HEK293 (cell line): ENCODE data around the gene AURKA.
A peak's percentile ranks its signal among the peaks of the same experiment; 100 is the strongest.

Experiments used
- CTCF ChIA-PET: fragments of 350-600 bp; formaldehyde crosslinking; extraction: SDS; loops from one replicate; lab custom pipeline; 2021; ENCODE audit warnings: antibody characterized with exemption; lab: Yijun Ruan, JAX
- POLR2A ChIA-PET: fragments of 300-600 bp; formaldehyde crosslinking; extraction: SDS; loops from one replicate; lab custom pipeline; 2020; ENCODE audit warnings: antibody characterized with exemption, inconsistent platforms; lab: Yijun Ruan, JAX
- H3K27ac ChIP-seq: fragments of 200-500 bp; sonication (Bioruptor generic); 2 replicates; pipeline ENCODE4 v1.5.1; 2014; ENCODE audit warnings: low read depth, low read length, control low read depth, inconsistent platforms; ENCODE audit errors: extremely low read depth
- H3K36me3 ChIP-seq, 2 experiments: fragments of 200-500 bp in 1 of 2; sonication (Bioruptor generic) in 1 of 2; 1 replicate in 1 of 2; 2 replicates in 1 of 2; pipeline ENCODE4 v1.5.1; 2014 to 2017; ENCODE audit warnings: inconsistent platforms in 2 of 2, low read length in 2 of 2; ENCODE audit not compliant: control insufficient read depth in 2 of 2, insufficient read depth in 1 of 2
- H3K4me1 ChIP-seq: fragments of 200-500 bp; sonication (Bioruptor generic); 2 replicates; pipeline ENCODE4 v1.5.1; 2014; ENCODE audit warnings: mild to moderate bottlenecking, low read length, inconsistent platforms; ENCODE audit not compliant: control insufficient read depth, insufficient read depth
- H3K4me3 ChIP-seq: 2 replicates; pipeline ENCODE4 v1.5.1; 2011; ENCODE audit warnings: low read depth, mild to moderate bottlenecking, control low read depth, low read length, moderate library complexity
- H3K9me3 ChIP-seq: fragments of 200-500 bp; sonication (Bioruptor generic); 2 replicates; pipeline ENCODE4 v1.5.1; 2014; ENCODE audit warnings: low read depth, low read length, inconsistent platforms; ENCODE audit not compliant: control insufficient read depth, insufficient read depth
- EGR2 ChIP-seq: fragments of 450-650 bp; formaldehyde crosslinking; IDR thresholded peaks from 2 replicates; pipeline ENCODE4 v1.5.1; 2016; ENCODE audit warnings: low read depth, missing biosample characterization, missing genetic modification characterization
- FEZF1 ChIP-seq: fragments of 450-650 bp; formaldehyde crosslinking; IDR thresholded peaks from 2 replicates; pipeline ENCODE4 v1.5.1; 2016; ENCODE audit warnings: missing biosample characterization, missing genetic modification characterization
- GLI2 ChIP-seq: fragments of 450-650 bp; formaldehyde crosslinking; IDR thresholded peaks from 2 replicates; pipeline ENCODE4; 2017; ENCODE audit warnings: missing biosample characterization, missing genetic modification characterization, low read depth, borderline replicate concordance
- HOXC10 ChIP-seq: sonication (generic); formaldehyde crosslinking; IDR thresholded peaks from 2 replicates; pipeline ENCODE4 v1.8.1; 2023; ENCODE audit warnings: mild to moderate bottlenecking, missing genetic modification reagents
- KLF16 ChIP-seq: fragments of 450-650 bp; formaldehyde crosslinking; IDR thresholded peaks from 2 replicates; pipeline ENCODE4 v1.5.1; 2017; ENCODE audit warnings: missing biosample characterization, missing genetic modification characterization
- KLF17 ChIP-seq: fragments of 450-650 bp; formaldehyde crosslinking; IDR thresholded peaks from 2 replicates; pipeline ENCODE4 v1.5.1; 2016; ENCODE audit warnings: missing biosample characterization, missing genetic modification characterization
- SETDB1 ChIP-seq: IDR thresholded peaks from one replicate; pipeline ENCODE4 v1.6.1; 2017; ENCODE audit warnings: mild to moderate bottlenecking, low read length, moderate library complexity, mixed read lengths; ENCODE audit not compliant: insufficient read length
- ZBTB26 ChIP-seq: fragments of 450-650 bp; formaldehyde crosslinking; optimal IDR thresholded peaks from 2 replicates; pipeline ENCODE3; 2016; ENCODE audit warnings: missing biosample characterization, mild to moderate bottlenecking, missing genetic modification characterization
- ZFHX2 ChIP-seq: fragments of 450-650 bp; formaldehyde crosslinking; conservative IDR thresholded peaks from 2 replicates; pipeline ENCODE4 v1.5.1; 2016; ENCODE audit warnings: missing biosample characterization, missing genetic modification characterization
- ZNF133 ChIP-seq: fragments of 450-650 bp; formaldehyde crosslinking; IDR thresholded peaks from 2 replicates; pipeline ENCODE4 v1.5.1; 2016; ENCODE audit warnings: missing biosample characterization, missing genetic modification characterization
- ZNF138 ChIP-seq: fragments of 450-650 bp; formaldehyde crosslinking; IDR thresholded peaks from 2 replicates; pipeline ENCODE4 v1.5.1; 2016; ENCODE audit warnings: missing biosample characterization, missing genetic modification characterization, borderline replicate concordance
- ZNF155 ChIP-seq: fragments of 450-650 bp; formaldehyde crosslinking; IDR thresholded peaks from 2 replicates; pipeline ENCODE4 v1.5.1; 2016; ENCODE audit warnings: missing biosample characterization, missing genetic modification characterization
- ZNF292 ChIP-seq: fragments of 450-650 bp; formaldehyde crosslinking; IDR thresholded peaks from 2 replicates; pipeline ENCODE4 v1.5.1; 2016; ENCODE audit warnings: low read depth, missing biosample characterization, missing genetic modification characterization, borderline replicate concordance
- ZNF335 ChIP-seq: fragments of 450-650 bp; formaldehyde crosslinking; conservative IDR thresholded peaks from 2 replicates; pipeline ENCODE4 v1.5.1; 2016; ENCODE audit warnings: missing biosample characterization, missing genetic modification characterization
- ZNF394 ChIP-seq: fragments of 450-650 bp; formaldehyde crosslinking; IDR thresholded peaks from 2 replicates; pipeline ENCODE4 v1.5.1; 2016; ENCODE audit warnings: missing biosample characterization, missing genetic modification characterization, mild to moderate bottlenecking, moderate library complexity, borderline replicate concordance
- ZNF518A ChIP-seq: fragments of 450-650 bp; formaldehyde crosslinking; conservative IDR thresholded peaks from 2 replicates; pipeline ENCODE4 v1.5.1; 2016; ENCODE audit warnings: low read depth, missing biosample characterization, missing genetic modification characterization
- ZNF561 ChIP-seq: fragments of 450-650 bp; IDR thresholded peaks from 2 replicates; pipeline ENCODE4 v1.5.1; 2018; ENCODE audit warnings: missing biosample characterization, missing genetic modification characterization, borderline replicate concordance
- ZNF76 ChIP-seq: fragments of 450-650 bp; formaldehyde crosslinking; IDR thresholded peaks from 2 replicates; pipeline ENCODE4; 2016; ENCODE audit warnings: low read depth, missing biosample characterization, missing genetic modification characterization, borderline replicate concordance
- ZNF776 ChIP-seq: fragments of 450-650 bp; formaldehyde crosslinking; IDR thresholded peaks from 2 replicates; pipeline ENCODE4 v1.5.0; 2017; ENCODE audit warnings: missing biosample characterization, missing genetic modification characterization, borderline replicate concordance

AURKA gene

GRCh38 chr20:56358070-56358469, 33.9 kb downstream of the AURKA start:
- ChIA-PET CTCF (interaction anchor here (2.8 to 3.0 kb wide), 2 partner anchors 14 to 110 kb away, joined by 7 to 14 read pairs; partner anchors contain the start of gene MC3R), POLR2A (interaction anchor here (0.7 to 2.8 kb wide), 3 partner anchors 10 to 34 kb away, joined by 3 to 31 read pairs (median 4); partner anchors contain the start of genes AURKA and CSTF1)
- no peak overlapping the region for H3K27ac ChIP-seq
- TF ChIP-seq ZNF335 (tag by site-specific recombination) (peak; percentile 89), FEZF1 (tag by site-specific recombination) (no peak), KLF16 (tag by site-specific recombination) (no peak), ZNF76 (no peak), ZNF776 (tag by site-specific recombination) (no peak), ZNF292 (tag by site-specific recombination) (no peak), HOXC10 (no peak), ZNF518A (tag by site-specific recombination) (no peak)
- no peaks in the 10 kb centered on the region; a peak in 1 of 3 replicates for H3K36me3 ChIP-seq
- H3K4me3 ChIP-seq: no peak overlapping the region
- H3K4me1 ChIP-seq: no peaks in the 10 kb centered on the region
- no peaks in the 10 kb centered on the region for H3K9me3 ChIP-seq

DNA sequence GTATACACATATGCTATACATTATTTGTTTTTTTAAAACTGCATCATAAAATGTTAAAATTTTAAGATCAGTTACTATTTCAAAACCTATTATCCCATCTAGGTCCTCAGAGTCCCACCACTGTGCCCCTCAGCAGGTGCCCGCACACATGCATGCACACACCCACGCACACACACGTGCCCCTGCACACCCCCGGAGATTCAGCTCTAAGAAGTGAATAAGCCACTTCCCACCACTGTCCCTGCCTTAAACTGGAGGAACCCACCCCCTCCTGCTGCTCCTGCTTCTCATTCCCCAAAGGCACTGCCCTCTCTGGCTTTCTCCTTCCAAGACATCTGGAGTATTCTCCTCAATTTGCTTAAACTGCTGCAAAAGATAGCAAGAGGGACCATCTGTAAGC, 38.7 kb downstream of the AURKA start:
- ChIA-PET CTCF (interaction anchor here (3.1 kb wide), 1 partner anchor 10 kb away, joined by 15 read pairs; no protein-coding TSS in a partner anchor), POLR2A (no interaction called here)
- no peaks in the 10 kb centered on the region for H3K9me3 ChIP-seq
- H3K4me3 ChIP-seq: no peak overlapping the region
- no peaks in the 10 kb centered on the region for H3K36me3 ChIP-seq
- H3K4me1 ChIP-seq: no peaks in the 10 kb centered on the region
- no peak overlapping the region for H3K27ac ChIP-seq
- TF ChIP-seq EGR2 (tag by site-specific recombination) (peak; percentile 88), SETDB1 (no peak), KLF17 (tag by site-specific recombination) (no peak), ZNF133 (tag by site-specific recombination) (no peak), ZNF561 (tag by site-specific recombination) (no peak), ZNF155 (no peak), ZNF138 (tag by site-specific recombination) (no peak), ZFHX2 (tag by site-specific recombination) (peak; percentile 74), GLI2 (no peak), ZBTB26 (tag by site-specific recombination) (no peak), ZNF394 (tag by site-specific recombination) (no peak)
